GM19043 (cell line): ENCODE measurements around the gene APBA1.

Experiments used
- ATAC-seq: cut with Tn5 transposase; IDR thresholded peaks from one replicate; pipeline ENCODE4 v1.9.1; 2021; ENCODE audit warnings: low read depth; ENCODE audit not compliant: unreplicated experiment

Gene APBA1

DNA sequence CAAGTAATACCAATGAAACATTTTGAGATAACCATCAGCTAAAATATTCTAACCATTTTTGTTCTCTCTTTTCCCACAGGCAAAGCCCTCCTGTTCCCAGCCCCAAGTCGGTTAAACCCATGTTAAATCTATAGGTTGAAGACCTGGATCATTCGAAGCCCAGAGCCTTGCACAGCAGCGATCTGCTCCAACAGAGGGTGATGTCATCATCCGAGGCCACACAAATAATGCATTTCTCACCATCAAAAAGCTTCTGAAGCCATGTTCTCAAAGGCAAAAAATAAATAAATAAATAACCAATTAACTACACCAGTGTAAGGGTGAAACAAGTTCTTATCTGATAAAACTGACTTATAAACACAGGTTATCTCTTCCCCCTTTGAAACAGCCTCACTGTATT lies 178.0 kb downstream of the APBA1 start:
- no peak for ATAC-seq

- no peak for ATAC-seq
Measured at GRCh38 chr9:69486498-69486897, 185.7 kb downstream of the APBA1 start.

- no peak for ATAC-seq
Measured at GRCh38 chr9:69485466-69485865, 186.7 kb downstream of the APBA1 start.

- no peak for ATAC-seq
Measured at GRCh38 chr9:69483886-69484422, 188.2 kb downstream of the APBA1 start.

GRCh38 chr9:69476797-69477196 lies 195.4 kb downstream of the APBA1 start:
- no peak for ATAC-seq

GRCh38 chr9:69476016-69476415 lies 196.2 kb downstream of the APBA1 start:
- ATAC-seq, result no peak

DNA sequence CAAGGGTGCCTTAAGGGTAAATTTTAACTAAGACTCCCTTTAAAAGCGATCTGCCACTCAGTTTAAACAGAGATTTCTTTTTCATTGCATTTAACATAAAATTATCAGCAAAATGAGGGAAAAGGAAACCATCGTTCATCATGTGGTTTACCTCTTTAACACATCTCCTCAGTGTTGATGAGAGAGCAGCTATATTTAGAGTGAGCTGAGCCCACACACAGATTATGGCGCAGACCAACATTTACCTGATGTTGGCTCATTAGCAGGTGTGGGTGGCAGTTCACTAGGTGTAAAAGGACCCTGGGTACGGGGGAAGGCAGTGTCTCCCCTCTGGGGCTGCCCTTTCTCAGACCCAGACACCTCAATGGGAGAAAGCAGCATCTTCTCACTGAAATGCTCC lies 197.3 kb downstream of the APBA1 start:
- ATAC-seq, result no peak

DNA sequence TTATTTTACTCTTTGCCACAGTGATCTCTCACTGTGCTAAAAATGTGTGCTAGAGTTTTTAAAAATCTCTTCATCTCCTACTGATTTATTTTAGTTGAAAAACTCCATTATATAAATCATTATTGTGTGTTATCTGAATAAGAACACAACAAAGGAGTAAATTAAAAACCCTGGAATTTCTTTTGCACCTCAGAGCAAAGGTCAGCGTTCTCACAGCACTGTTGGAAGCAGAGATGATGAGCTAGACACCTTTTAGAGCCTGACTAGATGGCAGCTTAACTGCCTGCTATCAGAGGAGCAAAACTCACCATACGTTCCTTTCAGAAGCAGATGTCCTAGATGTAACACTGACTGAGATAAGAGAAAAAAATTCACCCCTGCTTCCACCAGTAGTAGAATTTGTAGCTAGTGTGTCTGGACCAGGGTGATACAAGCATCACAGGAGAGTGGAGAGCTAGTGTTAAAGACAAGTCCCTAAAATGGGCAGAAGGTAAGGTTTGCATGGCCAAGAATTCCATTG lies 200.0 kb downstream of the APBA1 start:
- no peak for ATAC-seq

DNA sequence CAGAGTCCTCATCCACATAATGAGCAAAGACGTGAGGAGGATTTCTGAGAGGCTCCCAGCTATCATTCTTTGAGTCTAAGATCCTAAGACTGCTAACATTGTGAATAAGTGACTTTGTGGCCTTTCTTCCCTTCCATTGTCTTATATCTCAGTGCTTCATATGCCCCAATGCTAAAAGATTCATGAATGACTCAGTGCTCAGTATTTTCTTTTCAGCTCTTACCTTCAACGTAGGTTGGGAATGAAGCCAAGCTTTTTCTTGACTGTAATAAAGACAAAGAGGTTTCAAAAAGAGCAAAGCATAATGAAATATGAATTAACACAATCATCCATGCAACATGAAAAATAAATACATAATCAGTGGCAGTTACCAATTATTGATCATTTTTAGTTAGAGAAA lies 200.7 kb downstream of the APBA1 start:
- no peak for ATAC-seq

DNA sequence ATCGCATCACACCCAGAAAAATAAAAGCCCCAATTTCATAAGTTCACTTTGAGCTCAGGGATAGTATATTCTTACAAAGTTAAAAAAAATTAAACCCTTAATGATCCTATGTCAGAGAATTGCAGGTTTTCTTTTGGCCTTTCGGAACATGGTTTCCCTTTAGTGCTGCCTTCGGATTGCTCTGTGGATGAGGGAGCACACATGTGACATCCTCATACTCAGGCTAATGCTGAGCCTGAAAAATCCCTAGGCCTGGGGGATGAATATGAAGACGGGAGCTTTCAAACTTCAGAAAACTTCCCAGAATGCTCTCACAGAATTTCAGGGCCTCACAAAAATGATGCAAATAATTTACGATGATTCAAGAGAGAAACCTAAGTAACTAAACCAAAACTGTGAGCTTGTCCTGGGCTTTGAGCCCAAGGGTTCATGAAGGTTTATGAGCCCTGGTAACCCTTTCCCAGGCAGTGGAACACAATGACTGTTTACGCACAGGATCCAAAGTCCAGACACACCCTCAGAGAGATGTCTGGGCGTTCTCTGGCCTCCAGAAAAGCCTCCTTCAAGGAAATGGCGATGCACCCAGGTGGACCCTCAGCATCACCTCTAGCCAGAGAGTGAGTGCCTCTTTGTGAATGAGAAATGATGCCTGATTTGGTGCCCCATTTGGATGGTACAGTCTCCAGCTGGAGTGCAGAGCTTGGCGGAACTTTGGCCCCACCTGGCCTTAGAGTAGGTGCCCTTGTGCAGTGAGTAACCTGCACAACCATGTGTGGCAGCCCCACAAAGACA lies 201.8 kb downstream of the APBA1 start:
- ATAC-seq, result no peak

DNA sequence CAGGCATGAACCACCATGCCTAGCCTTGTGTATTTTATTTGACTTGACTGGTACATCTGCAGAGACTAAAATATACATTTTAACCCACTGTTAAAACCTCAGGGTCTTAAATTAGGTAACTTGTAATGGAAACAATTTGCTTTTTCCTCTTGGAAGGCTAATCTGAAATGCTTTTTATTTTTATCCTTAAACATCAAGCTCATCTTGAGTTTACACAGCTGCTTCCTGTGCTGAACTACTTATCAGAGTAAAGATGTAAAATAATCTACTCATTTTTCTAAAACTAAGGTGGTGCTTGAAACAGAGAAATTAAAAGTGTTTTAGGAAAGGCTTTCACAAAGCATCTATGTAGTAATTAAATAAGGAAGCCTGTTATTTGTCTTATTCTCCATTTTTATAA lies 203.0 kb downstream of the APBA1 start:
- ATAC-seq, result no peak

GRCh38 chr9:69468380-69468779 lies 203.8 kb downstream of the APBA1 start:
- ATAC-seq, result no peak

- ATAC-seq, result no peak
Measured at GRCh38 chr9:69466151-69466550, 206.0 kb downstream of the APBA1 start.

- no peak for ATAC-seq
Measured at GRCh38 chr9:69465473-69465872, 206.7 kb downstream of the APBA1 start.

DNA sequence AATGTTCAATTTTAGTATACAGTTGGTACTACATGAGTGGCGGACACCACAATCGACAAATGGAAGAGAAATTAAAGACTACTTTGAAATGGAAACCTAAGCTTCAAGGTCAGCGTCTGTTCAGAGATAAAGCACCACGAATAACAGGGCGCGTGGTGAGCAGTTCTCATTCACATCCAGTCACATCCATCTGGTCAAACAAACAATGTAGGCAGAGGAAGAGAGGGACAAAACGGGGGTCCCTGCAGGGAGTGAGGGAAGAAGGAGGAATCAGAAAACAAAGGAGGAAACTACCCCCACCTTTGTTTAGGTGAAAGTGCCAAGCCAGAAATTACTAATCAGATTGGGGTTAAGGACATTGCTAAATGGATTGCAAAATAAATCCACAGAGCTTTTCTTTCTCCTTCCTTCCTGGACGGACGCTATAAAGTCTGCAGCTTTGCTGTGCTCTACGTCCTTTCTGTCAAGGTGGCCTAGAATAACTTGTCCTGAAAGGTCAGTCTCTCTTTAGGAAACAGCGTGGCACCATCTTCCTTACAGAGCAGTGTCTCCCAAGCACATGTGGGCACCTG lies 208.6 kb downstream of the APBA1 start:
- no peak for ATAC-seq

DNA sequence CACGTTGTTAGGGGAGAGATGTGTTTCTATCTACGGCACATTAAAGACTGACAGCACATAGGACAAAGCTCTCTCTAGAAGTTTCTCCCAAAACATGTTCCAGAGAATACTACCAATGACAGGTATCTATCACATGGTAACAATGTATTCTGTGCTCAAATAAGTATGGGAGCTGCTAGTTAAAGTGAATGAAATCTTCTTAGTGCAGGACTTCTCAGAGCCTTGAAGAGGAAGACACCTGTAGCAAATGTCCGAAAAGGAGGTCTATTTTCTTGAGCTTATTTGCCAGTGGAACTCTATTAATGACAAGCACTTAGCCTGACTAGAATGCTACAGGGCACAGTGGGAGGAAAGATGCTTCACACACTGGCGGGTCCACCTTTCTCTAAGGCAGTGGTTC lies 209.8 kb downstream of the APBA1 start:
- no peak for ATAC-seq

- ATAC-seq, result no peak
Measured at GRCh38 chr9:69461103-69461887, 210.9 kb downstream of the APBA1 start.

GRCh38 chr9:69460012-69460411 lies 212.2 kb downstream of the APBA1 start:
- no peak for ATAC-seq

GRCh38 chr9:69458176-69458575 lies 214.0 kb downstream of the APBA1 start:
- no peak for ATAC-seq

DNA sequence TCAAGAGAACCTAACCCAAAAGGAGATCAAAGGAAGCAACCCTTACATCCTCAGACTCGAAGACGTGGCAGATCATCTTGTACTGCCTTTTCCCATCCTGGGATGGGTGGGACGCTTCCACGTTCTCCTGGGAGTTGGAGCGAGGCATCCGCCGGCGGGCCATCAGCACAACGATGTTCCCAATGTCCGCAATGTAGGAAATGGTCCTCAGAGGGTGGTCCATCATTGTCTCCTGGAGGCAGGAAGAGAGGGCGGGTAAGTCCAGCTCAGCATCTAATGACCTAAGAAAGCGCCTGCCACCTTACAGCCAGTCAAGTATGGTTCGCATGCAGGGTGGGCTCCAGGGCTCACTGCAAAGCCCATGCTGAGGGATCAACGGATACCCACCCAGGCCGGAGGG lies 216.0 kb downstream of the APBA1 start:
- ATAC-seq, result no peak

GRCh38 chr9:69455311-69455710 lies 216.9 kb downstream of the APBA1 start:
- ATAC-seq, result no peak
